ENCODE measurements around the gene SLC25A15.
"Not testable (repeated sequence)": the region's sequence is repeated elsewhere in the genome, so short reads cannot be mapped to it uniquely, and the experiment has no call there.

Gene SLC25A15

DNA sequence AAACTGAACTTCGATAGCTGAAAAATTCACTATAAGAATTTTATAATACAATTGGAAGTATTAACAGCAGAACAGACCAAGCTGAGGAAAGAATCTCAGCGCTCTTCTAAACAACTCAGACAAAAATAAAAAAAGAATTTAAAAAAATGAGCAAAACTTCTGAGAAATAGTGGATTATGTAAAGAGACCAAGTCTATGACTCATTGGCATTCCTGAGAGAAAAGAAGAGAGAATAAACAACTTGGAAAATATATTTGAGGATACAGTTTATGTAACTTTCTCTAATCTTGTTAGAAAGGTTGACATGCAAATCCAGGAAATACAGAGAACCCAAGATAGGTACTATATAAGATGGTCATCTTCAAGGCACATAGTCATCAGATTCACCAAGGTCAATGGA, 25.4 kb downstream of the SLC25A15 start:
- no peak for DNase-seq

DNA sequence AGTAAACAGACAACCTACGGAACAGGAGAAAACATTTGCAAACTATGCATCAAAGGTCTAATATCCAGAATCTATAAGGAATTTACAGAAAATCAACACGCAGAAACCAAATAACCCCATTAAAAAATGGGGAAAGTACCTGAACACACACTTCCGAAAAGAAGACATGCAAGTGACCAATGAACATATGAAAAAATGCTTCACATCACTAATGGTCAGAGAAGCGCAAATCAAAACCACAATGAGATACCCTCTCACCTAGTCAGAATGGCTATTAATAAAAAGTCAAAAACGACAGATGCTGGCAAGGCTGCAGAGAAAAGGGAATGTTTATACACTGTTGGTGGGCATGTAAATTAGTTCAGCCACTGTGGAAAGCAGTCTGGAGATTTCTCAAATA, 29.5 kb downstream of the SLC25A15 start:
- no peak for DNase-seq

DNA sequence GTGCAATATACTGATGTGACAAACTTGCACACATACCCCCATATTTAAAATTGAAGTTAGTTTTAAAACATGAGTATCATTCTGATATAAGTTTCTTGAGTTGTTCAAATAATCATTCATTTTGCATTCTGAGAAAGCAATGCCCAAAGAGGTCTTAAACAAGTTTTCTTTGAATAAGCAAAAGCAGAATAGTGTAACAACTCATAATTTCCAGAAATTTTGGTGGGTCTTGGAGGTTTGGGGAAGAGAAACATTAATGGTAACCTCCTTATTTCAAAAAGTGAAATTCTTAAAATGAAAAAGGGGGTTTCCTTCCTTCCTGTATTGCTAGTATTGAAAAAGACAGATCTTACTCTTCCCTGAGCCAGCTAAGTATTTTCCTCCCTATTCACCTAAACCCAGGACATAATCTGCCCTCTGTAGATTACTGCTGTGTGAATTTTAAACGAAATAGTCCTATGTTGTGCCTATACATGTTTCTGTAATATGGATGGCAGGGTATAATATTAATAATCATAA, 30.4 kb downstream of the SLC25A15 start:
- DNase-seq = no peak

DNA sequence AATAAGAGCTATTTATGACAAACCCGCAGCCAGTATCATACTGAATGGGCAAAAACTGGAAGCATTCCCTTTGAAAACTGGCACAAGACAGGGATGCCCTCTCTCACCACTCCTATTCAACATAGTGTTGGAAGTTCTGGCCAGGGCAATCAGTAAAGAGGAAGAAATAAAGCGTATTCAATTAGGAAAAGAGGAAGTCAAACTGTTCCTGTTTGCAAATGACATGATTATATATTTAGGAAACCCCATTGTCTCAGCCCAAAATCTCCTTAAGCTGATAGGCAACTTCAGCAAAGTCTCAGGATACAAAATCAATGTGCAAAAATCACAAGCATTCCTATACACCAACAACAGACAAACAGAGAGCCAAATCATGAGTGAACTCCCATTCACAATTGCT, 50.3 kb downstream of the SLC25A15 start:
- DNase-seq = not testable (repeated sequence)

DNA sequence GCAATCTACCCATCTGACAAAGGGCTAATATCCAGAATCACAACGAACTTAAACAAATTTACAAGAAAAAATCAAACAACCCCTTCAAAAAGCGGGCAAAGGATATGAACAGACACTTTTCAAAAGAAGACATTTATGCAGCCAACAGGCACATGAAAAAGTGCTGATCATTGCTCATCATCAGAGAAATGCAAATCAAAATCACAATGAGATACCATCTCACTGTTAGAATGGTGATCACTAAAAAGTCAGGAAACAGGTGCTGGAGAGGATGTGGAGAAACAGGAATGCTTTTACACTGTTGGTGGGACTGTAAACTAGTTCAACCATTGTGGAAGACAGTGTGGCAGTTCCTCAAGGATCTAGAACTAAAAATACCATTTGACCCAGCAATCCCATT, 51.5 kb downstream of the SLC25A15 start:
- DNase-seq = not testable (repeated sequence)
